Neural cell (in vitro differentiated cells): ENCODE measurements around the gene IFNGR1. TPM values are rescaled to one million over a fixed set of nuclear protein-coding genes. Genes with fewer than 3 reads are reported as not detected.

ENCODE experiments used
- H2AFZ ChIP-seq: fragments of 200-600, 300-800 bp; sonication (generic), shearing (Covaris generic); 2 replicates; pipeline ENCODE4 v1.6.0; 2014; ENCODE audit warnings: low read depth, mild to moderate bottlenecking, antibody characterized with exemption, low read length, moderate library complexity
- H3F3A ChIP-seq: fragments of 200-600 bp; shearing (Covaris generic); 2 replicates; pipeline ENCODE4 v1.6.1; 2016; ENCODE audit warnings: mild to moderate bottlenecking, moderate library complexity, mixed read lengths, antibody characterized with exemption, low read length; ENCODE audit not compliant: insufficient read depth, poor library complexity, severe bottlenecking
- H3K27ac ChIP-seq: fragments of 200-600, 300-800 bp; sonication (generic), shearing (Covaris generic); 2 replicates; pipeline ENCODE4 v1.5.1; 2014; ENCODE audit warnings: mild to moderate bottlenecking, low read length, moderate library complexity
- H3K27me3 ChIP-seq: fragments of 300-800, 200-600 bp; sonication (generic), shearing (Covaris generic); 2 replicates; pipeline ENCODE4 v1.6.0; 2014; ENCODE audit warnings: mild to moderate bottlenecking, low read depth, low read length, moderate library complexity; ENCODE audit not compliant: insufficient read depth
- H3K36me3 ChIP-seq: fragments of 300-800, 200-600 bp; sonication (generic), shearing (Covaris generic); 2 replicates; pipeline ENCODE4 v1.5.1; 2014; ENCODE audit warnings: mild to moderate bottlenecking, antibody characterized with exemption, low read length, moderate library complexity; ENCODE audit not compliant: insufficient read depth
- H3K4me2 ChIP-seq: fragments of 300-800, 200-600 bp; sonication (generic), shearing (Covaris generic); 2 replicates; pipeline ENCODE4 v1.6.0; 2014; ENCODE audit warnings: mild to moderate bottlenecking, low read length
- H3K4me3 ChIP-seq: fragments of 300-800, 200-600 bp; sonication (generic), shearing (Covaris generic); 2 replicates; pipeline ENCODE4 v1.5.1; 2014; ENCODE audit warnings: mild to moderate bottlenecking, low read length, moderate library complexity
- H3K79me2 ChIP-seq: fragments of 200-600 bp; shearing (Covaris generic); replicated peaks from 2 replicates; pipeline ENCODE4 v1.6.0; 2014; ENCODE audit warnings: mild to moderate bottlenecking, low read length, moderate library complexity; ENCODE audit not compliant: insufficient read depth
- H3K9ac ChIP-seq: fragments of 300-800, 200-600 bp; sonication (generic), shearing (Covaris generic); 2 replicates; pipeline ENCODE4 v1.6.1; 2016; ENCODE audit warnings: mild to moderate bottlenecking, low read length, mixed read lengths
- H3K9me2 ChIP-seq: fragments of 200-600 bp; shearing (Covaris generic); 2 replicates; pipeline ENCODE4 v1.6.1; 2016; ENCODE audit warnings: mild to moderate bottlenecking, low read length, mixed read lengths; ENCODE audit not compliant: insufficient read depth
- H3K9me3 ChIP-seq: fragments of 200-600, 300-800 bp; sonication (generic), shearing (Covaris generic); 2 replicates; pipeline ENCODE4 v1.6.1; 2016; ENCODE audit warnings: mild to moderate bottlenecking, mixed run types, low read length, moderate library complexity, mixed read lengths
- H4K20me1 ChIP-seq: fragments of 200-600 bp; shearing (Covaris generic); 2 replicates; pipeline ENCODE4 v1.6.1; 2016; ENCODE audit warnings: mild to moderate bottlenecking, mixed run types; ENCODE audit not compliant: insufficient read depth
- EP300 ChIP-seq: fragments of 450-650 bp; conservative IDR thresholded peaks from 2 replicates; pipeline ENCODE4 v1.6.1; 2014; ENCODE audit warnings: antibody characterized with exemption, mild to moderate bottlenecking, moderate library complexity; ENCODE audit not compliant: poor library complexity, severe bottlenecking
- EZH2 ChIP-seq: fragments of 200-600, 300-800 bp; shearing (Covaris generic), sonication (generic); IDR thresholded peaks from 2 replicates; pipeline ENCODE4 v1.6.1; 2014; ENCODE audit warnings: antibody characterized with exemption, low read length, borderline replicate concordance, mild to moderate bottlenecking; ENCODE audit not compliant: insufficient read depth, poor library complexity, severe bottlenecking
- MXI1 ChIP-seq: fragments of 450-650 bp; conservative IDR thresholded peaks from 2 replicates; pipeline ENCODE4 v1.6.1; 2014; ENCODE audit warnings: antibody characterized with exemption, mild to moderate bottlenecking; ENCODE audit not compliant: poor library complexity, severe bottlenecking
- POLR2AphosphoS5 ChIP-seq: IDR thresholded peaks from 2 replicates; pipeline ENCODE4 v1.6.1; 2012
- RAD21 ChIP-seq: fragments of 450-650 bp; conservative IDR thresholded peaks from 2 replicates; pipeline ENCODE4 v1.6.1; 2014; ENCODE audit warnings: antibody characterized with exemption, mild to moderate bottlenecking, moderate library complexity
- SMC3 ChIP-seq: fragments of 450-650 bp; conservative IDR thresholded peaks from 2 replicates; pipeline ENCODE4 v1.6.1; 2014; ENCODE audit warnings: antibody characterized with exemption, mild to moderate bottlenecking, moderate library complexity; ENCODE audit not compliant: poor library complexity
- TAF1 ChIP-seq: IDR thresholded peaks from 2 replicates; pipeline ENCODE4 v1.6.1; 2012; ENCODE audit warnings: low read depth
- polyA plus RNA-seq: library from polyadenylated mRNA; depleted of rRNA; stranded (reverse); fragments of >200 nt; gene quantifications from 2 replicates; pipeline ENCODE4 v1.2.3, GENCODE V29; 2014
- TF ChIP-seq, protein P1 (sequence below): IDR thresholded peaks from 2 replicates; pipeline ENCODE4 v1.6.1; 2012; ENCODE audit warnings: borderline replicate concordance
- TF ChIP-seq, protein P2 (sequence below): fragments of 450-650 bp; IDR thresholded peaks from 2 replicates; pipeline ENCODE4 v1.5.1; 2014; ENCODE audit warnings: antibody characterized with exemption, mild to moderate bottlenecking, moderate library complexity; ENCODE audit not compliant: poor library complexity, severe bottlenecking

IFNGR1 gene
- polyA plus RNA-seq, 1 donor from 2014 or later = 57.2 TPM

DNA sequence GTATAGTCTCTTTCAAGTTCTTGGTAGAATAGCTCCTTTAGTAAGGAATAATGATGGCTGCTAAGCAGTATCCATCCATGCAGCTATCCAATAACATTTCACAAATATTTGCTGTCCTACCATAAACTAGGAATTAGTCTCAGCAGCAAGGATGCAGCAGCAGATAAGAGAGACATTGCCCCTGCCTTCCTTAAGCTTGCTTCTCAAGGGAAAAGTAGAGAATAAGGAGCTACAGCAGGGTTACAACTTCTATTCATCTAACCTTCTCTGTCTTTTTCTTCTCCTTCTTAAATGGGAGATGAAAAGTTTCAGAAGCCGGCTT lies 48.2 kb downstream of the IFNGR1 start:
- no peaks in the 10 kb centered on the region for H3K9me2 ChIP-seq
- H3F3A ChIP-seq = no peaks in the 10 kb centered on the region
- H4K20me1 ChIP-seq = no peaks in the 10 kb centered on the region
- H3K9ac ChIP-seq = no peak overlapping the region
- no peaks in the 10 kb centered on the region for H3K9me3 ChIP-seq
- TF ChIP-seq, protein P1, sequence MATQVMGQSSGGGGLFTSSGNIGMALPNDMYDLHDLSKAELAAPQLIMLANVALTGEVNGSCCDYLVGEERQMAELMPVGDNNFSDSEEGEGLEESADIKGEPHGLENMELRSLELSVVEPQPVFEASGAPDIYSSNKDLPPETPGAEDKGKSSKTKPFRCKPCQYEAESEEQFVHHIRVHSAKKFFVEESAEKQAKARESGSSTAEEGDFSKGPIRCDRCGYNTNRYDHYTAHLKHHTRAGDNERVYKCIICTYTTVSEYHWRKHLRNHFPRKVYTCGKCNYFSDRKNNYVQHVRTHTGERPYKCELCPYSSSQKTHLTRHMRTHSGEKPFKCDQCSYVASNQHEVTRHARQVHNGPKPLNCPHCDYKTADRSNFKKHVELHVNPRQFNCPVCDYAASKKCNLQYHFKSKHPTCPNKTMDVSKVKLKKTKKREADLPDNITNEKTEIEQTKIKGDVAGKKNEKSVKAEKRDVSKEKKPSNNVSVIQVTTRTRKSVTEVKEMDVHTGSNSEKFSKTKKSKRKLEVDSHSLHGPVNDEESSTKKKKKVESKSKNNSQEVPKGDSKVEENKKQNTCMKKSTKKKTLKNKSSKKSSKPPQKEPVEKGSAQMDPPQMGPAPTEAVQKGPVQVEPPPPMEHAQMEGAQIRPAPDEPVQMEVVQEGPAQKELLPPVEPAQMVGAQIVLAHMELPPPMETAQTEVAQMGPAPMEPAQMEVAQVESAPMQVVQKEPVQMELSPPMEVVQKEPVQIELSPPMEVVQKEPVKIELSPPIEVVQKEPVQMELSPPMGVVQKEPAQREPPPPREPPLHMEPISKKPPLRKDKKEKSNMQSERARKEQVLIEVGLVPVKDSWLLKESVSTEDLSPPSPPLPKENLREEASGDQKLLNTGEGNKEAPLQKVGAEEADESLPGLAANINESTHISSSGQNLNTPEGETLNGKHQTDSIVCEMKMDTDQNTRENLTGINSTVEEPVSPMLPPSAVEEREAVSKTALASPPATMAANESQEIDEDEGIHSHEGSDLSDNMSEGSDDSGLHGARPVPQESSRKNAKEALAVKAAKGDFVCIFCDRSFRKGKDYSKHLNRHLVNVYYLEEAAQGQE = no peak
- TF ChIP-seq EZH2 = no peak
- TF ChIP-seq TAF1 = no peak
- no peak for TF ChIP-seq SMC3
- no peak for TF ChIP-seq EP300
- TF ChIP-seq MXI1 = no peak
- TF ChIP-seq RAD21 = no peak
- TF ChIP-seq, protein P2, sequence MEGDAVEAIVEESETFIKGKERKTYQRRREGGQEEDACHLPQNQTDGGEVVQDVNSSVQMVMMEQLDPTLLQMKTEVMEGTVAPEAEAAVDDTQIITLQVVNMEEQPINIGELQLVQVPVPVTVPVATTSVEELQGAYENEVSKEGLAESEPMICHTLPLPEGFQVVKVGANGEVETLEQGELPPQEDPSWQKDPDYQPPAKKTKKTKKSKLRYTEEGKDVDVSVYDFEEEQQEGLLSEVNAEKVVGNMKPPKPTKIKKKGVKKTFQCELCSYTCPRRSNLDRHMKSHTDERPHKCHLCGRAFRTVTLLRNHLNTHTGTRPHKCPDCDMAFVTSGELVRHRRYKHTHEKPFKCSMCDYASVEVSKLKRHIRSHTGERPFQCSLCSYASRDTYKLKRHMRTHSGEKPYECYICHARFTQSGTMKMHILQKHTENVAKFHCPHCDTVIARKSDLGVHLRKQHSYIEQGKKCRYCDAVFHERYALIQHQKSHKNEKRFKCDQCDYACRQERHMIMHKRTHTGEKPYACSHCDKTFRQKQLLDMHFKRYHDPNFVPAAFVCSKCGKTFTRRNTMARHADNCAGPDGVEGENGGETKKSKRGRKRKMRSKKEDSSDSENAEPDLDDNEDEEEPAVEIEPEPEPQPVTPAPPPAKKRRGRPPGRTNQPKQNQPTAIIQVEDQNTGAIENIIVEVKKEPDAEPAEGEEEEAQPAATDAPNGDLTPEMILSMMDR = no peak
- TF ChIP-seq POLR2AphosphoS5 = no peak
- no peak overlapping the region for H2AFZ ChIP-seq
- H3K4me3 ChIP-seq = no peak overlapping the region
- no peak overlapping the region for H3K4me2 ChIP-seq
- no peaks in the 10 kb centered on the region for H3K36me3 ChIP-seq
- H3K27ac ChIP-seq = no peak overlapping the region
- H3K79me2 ChIP-seq = no peaks in the 10 kb centered on the region
- H3K27me3 ChIP-seq = no peaks in the 10 kb centered on the region

DNA sequence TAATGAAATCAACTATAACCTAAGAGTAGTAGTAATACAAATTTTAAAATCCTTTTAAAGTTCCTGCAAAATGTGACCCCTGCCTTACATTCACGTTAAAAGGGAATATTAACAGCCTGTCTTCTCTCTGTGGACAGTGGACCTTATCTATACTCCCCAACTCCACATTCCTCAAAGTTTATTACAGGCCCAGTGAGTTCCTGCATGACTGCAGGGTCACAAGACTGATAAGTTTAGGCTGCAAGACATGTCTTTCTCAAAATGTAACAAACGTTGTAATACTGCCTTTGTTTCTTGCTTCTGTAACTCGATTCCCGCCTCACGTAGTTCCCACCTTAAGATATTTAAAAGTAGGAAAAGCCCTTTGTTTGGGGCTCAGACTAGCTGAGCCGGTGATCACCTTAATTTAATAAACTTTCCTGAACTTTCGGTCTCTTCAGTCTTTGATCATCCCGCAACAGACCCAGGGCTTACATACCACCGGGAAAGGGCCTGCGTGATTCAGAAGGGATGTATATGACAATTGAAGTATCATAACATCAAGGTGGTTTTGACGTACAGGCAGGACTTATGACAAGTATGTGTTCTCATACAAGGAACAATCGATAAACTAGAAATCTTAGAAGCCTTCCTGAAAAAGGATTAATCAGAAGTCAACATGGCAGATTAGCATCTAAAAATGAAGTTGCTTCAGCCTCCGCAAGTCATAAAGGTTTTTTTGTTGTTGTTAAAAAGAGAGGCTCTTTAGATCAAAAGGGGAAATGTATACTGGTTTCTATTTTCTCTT lies 48.7 kb downstream of the IFNGR1 start:
- H3F3A ChIP-seq = no peaks in the 10 kb centered on the region
- no peak overlapping the region for H3K27ac ChIP-seq
- no peak overlapping the region for H3K9ac ChIP-seq
- no peak overlapping the region for H3K4me3 ChIP-seq
- H3K4me2 ChIP-seq = no peak overlapping the region
- H3K27me3 ChIP-seq = no peaks in the 10 kb centered on the region
- no peaks in the 10 kb centered on the region for H3K9me3 ChIP-seq
- no peaks in the 10 kb centered on the region for H4K20me1 ChIP-seq
- TF ChIP-seq EP300 (no peak), EZH2 (no peak), SMC3 (no peak), MXI1 (no peak), POLR2AphosphoS5 (no peak), RAD21 (no peak), TAF1 (no peak)
- TF ChIP-seq, protein P2 = no peak
- TF ChIP-seq, protein P1 = no peak
- no peak overlapping the region for H2AFZ ChIP-seq
- H3K9me2 ChIP-seq = no peaks in the 10 kb centered on the region
- H3K36me3 ChIP-seq = no peaks in the 10 kb centered on the region
- H3K79me2 ChIP-seq = no peaks in the 10 kb centered on the region
